ENCODE data around the gene PLA2R1. TPM values are rescaled to one million over a fixed set of nuclear protein-coding genes. Genes with fewer than 3 reads are reported as not detected.

PLA2R1 gene
- polyA plus RNA-seq, 3 donors = not detected

DNA sequence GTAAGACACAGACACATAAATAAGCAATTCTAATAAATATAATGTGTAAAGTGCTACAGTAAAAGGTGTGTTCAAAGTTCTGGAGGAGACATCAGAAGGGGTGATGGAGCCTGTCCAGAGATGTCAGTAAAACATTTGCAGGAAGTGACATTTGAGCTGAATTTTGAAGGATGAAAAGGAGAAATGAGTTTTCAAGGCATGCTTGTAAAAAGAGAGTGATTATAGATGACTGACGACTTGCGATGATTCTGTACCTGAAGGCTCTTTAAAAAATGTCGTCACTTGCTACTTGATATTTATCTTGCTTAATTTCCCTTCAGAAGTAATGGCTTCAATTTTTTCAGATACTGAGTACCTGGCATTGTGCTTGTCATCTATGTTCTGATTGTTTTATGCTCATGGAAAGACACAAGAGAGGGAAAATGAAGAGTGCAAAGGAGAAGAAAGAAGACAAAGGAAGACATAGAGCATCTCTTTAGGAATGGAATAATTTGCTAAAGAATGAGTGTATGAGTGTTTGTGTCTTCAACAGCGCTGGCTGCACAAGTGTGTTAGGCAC lies 73.9 kb downstream of the PLA2R1 start:
- Mint-ChIP-seq H3K27me3 (ENCODE audit: low read depth in 3 of 3) (no peaks in the 10 kb centered on the region), H3K9me3 (peaks cover 0 to 8% (median 4%) of the 10 kb centered on the region in 7 donors), H3K4me1 (peaks cover 9% of the 10 kb centered on the region), H3K27ac (no peak overlapping the region), H3K4me3 (no peak overlapping the region), H3K36me3 (no peaks in the 10 kb centered on the region)
- intact Hi-C loops (cut with micrococcal nuclease) = no loop called here
- H4K20me1 ChIP-seq (ENCODE audit: insufficient read depth, low read length) = no peaks in the 10 kb centered on the region
- H3K27ac ChIP-seq (ENCODE audit: low read depth in 1 of 2, low read length in 2 of 2) = no peak overlapping the region
- DNase-seq = no peak
- no peak overlapping the region for H2AFZ ChIP-seq (ENCODE audit: insufficient read depth, low read depth, low read length, poor library complexity, severe bottlenecking)
- H3K9me3 ChIP-seq (replicated peaks in 1 of 2; ENCODE audit: control insufficient read depth in 1 of 2, insufficient read depth in 1 of 2, low read length in 2 of 2) = peaks cover 5 to 6% of the 10 kb centered on the region in 2 donors
- H3K4me1 ChIP-seq (ENCODE audit: control insufficient read depth in 1 of 2, insufficient read depth in 2 of 2, low read length in 2 of 2) = no peaks in the 10 kb centered on the region
- H3K4me3 ChIP-seq (replicated peaks in 1 of 3; ENCODE audit: low read depth in 2 of 3, low read length in 3 of 3) = no peak overlapping the region
- WGBS (ENCODE audit: insufficient coverage) = 100% methylated on average over 1 of the region's 4 CpGs
- TF ChIP-seq, protein P1, sequence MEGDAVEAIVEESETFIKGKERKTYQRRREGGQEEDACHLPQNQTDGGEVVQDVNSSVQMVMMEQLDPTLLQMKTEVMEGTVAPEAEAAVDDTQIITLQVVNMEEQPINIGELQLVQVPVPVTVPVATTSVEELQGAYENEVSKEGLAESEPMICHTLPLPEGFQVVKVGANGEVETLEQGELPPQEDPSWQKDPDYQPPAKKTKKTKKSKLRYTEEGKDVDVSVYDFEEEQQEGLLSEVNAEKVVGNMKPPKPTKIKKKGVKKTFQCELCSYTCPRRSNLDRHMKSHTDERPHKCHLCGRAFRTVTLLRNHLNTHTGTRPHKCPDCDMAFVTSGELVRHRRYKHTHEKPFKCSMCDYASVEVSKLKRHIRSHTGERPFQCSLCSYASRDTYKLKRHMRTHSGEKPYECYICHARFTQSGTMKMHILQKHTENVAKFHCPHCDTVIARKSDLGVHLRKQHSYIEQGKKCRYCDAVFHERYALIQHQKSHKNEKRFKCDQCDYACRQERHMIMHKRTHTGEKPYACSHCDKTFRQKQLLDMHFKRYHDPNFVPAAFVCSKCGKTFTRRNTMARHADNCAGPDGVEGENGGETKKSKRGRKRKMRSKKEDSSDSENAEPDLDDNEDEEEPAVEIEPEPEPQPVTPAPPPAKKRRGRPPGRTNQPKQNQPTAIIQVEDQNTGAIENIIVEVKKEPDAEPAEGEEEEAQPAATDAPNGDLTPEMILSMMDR (IDR thresholded peaks at IDR 0.05) = no peak
- H3K36me3 ChIP-seq (replicated peaks in 1 of 2; ENCODE audit: control insufficient read depth in 1 of 2, insufficient read depth in 2 of 2, low read length in 2 of 2) = no peaks in the 10 kb centered on the region
- no peak overlapping the region for H3K9ac ChIP-seq (ENCODE audit: insufficient read depth, low read length, poor library complexity, severe bottlenecking)
- no peaks in the 10 kb centered on the region for H3K79me2 ChIP-seq (ENCODE audit: insufficient read depth, low read length)
- no peak overlapping the region for H3K4me2 ChIP-seq (replicated peaks; ENCODE audit: extremely low read depth, low read length, poor library complexity, severe bottlenecking)
- H3K27me3 ChIP-seq (ENCODE audit: control insufficient read depth in 2 of 2, insufficient read depth in 2 of 2, low read length in 2 of 2) = peaks cover 0 to 2% of the 10 kb centered on the region in 2 donors

DNA sequence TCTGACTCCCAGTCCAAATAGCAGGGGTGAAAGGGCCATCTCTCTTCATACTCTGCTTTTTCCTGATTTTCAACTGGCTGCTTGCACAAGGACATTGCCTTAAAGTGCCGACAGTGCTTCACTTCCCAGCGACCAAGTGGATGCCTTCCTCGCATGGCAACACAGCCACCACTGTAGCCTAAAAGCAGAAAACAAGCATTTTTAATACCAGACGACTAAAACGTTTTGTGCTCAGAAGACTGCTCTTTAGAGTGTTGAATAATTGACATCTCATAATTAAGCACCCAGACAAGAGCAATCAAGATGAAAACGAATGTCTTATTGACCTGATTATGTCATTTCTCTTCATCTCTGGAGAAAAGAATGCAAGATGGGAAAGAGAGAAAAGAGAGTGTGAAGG lies 75.2 kb downstream of the PLA2R1 start:
- Mint-ChIP-seq H3K27me3 (ENCODE audit: low read depth in 3 of 3) (no peaks in the 10 kb centered on the region), H3K36me3 (no peaks in the 10 kb centered on the region), H3K4me3 (no peak overlapping the region), H3K4me1 (peaks cover 16% of the 10 kb centered on the region), H3K9me3 (peaks cover 0 to 8% (median 4%) of the 10 kb centered on the region in 7 donors), H3K27ac (no peak overlapping the region)
- Histone ChIP-seq H3K27me3 (ENCODE audit: control insufficient read depth in 2 of 2, insufficient read depth in 2 of 2, low read length in 2 of 2) (peaks cover 0 to 2% of the 10 kb centered on the region in 2 donors), H3K4me2 (replicated peaks; ENCODE audit: extremely low read depth, low read length, poor library complexity, severe bottlenecking) (no peak overlapping the region), H4K20me1 (ENCODE audit: insufficient read depth, low read length) (no peaks in the 10 kb centered on the region), H3K27ac (ENCODE audit: low read depth in 1 of 2, low read length in 2 of 2) (no peak overlapping the region), H3K36me3 (replicated peaks in 1 of 2; ENCODE audit: control insufficient read depth in 1 of 2, insufficient read depth in 2 of 2, low read length in 2 of 2) (no peaks in the 10 kb centered on the region), H3K9ac (ENCODE audit: insufficient read depth, low read length, poor library complexity, severe bottlenecking) (no peak overlapping the region), H3K9me3 (replicated peaks in 1 of 2; ENCODE audit: control insufficient read depth in 1 of 2, insufficient read depth in 1 of 2, low read length in 2 of 2) (peaks cover 5 to 6% of the 10 kb centered on the region in 2 donors), H2AFZ (ENCODE audit: insufficient read depth, low read depth, low read length, poor library complexity, severe bottlenecking) (no peak overlapping the region), H3K4me3 (replicated peaks in 1 of 3; ENCODE audit: low read depth in 2 of 3, low read length in 3 of 3) (no peak overlapping the region), H3K79me2 (ENCODE audit: insufficient read depth, low read length) (no peaks in the 10 kb centered on the region), H3K4me1 (ENCODE audit: control insufficient read depth in 1 of 2, insufficient read depth in 2 of 2, low read length in 2 of 2) (peaks cover 2 to 5% of the 10 kb centered on the region in 2 donors)
- intact Hi-C loops (cut with micrococcal nuclease) = no loop called here
- WGBS (ENCODE audit: insufficient coverage) = 93% methylated on average over 3 of the region's 6 CpGs
- TF ChIP-seq, protein P1 (IDR thresholded peaks at IDR 0.05) = no peak
- DNase-seq = no peak

All from CD14-positive monocyte (primary cell).